ENCODE results near the gene GADD45A. TPM values are rescaled to one million over a fixed set of nuclear protein-coding genes. Genes with fewer than 3 reads are reported as not detected.

GADD45A gene
- total and polyA plus RNA-seq, 9 of the 15 experiments (the other 6 are each of a cell fraction or from before 2014, with no cell fraction given) = 21.3 to 156 (median 62.1) TPM

- no peak; the same call in 1 of the 2 replicates for TF ChIP-seq ZBTB49 (CRISPR knock-in tag; IDR thresholded peaks at IDR 0.05; ENCODE audit: borderline replicate concordance)
- no peak for TF ChIP-seq ZNF449 (CRISPR knock-in tag; IDR thresholded peaks at IDR 0.05)
- no peak for TF ChIP-seq RAD51 (IDR thresholded peaks at IDR 0.05; ENCODE audit: borderline replicate concordance, low read depth)
- peak; percentile 78 for TF ChIP-seq NBN (IDR thresholded peaks at IDR 0.05; ENCODE audit: low read depth)
- peak; percentile 44 for TF ChIP-seq RBBP5 (IDR thresholded peaks at IDR 0.05; ENCODE audit: borderline replicate concordance, insufficient read depth, low read length, poor library complexity, severe bottlenecking)
- no peak for TF ChIP-seq SMAD2 (IDR thresholded peaks at IDR 0.05; ENCODE audit: low read depth, low read length)
- no peak for TF ChIP-seq ZNF347 (CRISPR knock-in tag; IDR thresholded peaks at IDR 0.05; ENCODE audit: low read depth)
- no peak for TF ChIP-seq ZBED1 (IDR thresholded peaks at IDR 0.05)
- no peak for TF ChIP-seq STAG1 (CRISPR knock-in tag; IDR thresholded peaks at IDR 0.05; ENCODE audit: borderline replicate concordance)
- no peak for TF ChIP-seq ZFP30 (CRISPR knock-in tag; IDR thresholded peaks at IDR 0.05; ENCODE audit: borderline replicate concordance)
- no peak for TF ChIP-seq ID3 (CRISPR knock-in tag; IDR thresholded peaks at IDR 0.05)
- TF ChIP-seq ID3 (tag; IDR thresholded peaks at IDR 0.05) = peak; percentile 67
- peak; percentile 62 for TF ChIP-seq BRD9 (IDR thresholded peaks at IDR 0.05; ENCODE audit: low read depth, partially characterized antibody)
- TF ChIP-seq ZNF507 (tag; conservative IDR thresholded peaks at IDR 0.05) = no peak
- no peak for TF ChIP-seq RBM17 (IDR thresholded peaks at IDR 0.05; ENCODE audit: borderline replicate concordance, low read depth, low read length)
- no peak for TF ChIP-seq HMG20B (CRISPR knock-in tag; IDR thresholded peaks at IDR 0.05)
- peak; percentile 24 for TF ChIP-seq E2F8 (IDR thresholded peaks at IDR 0.05; ENCODE audit: low read depth, partially characterized antibody)
Observed at GRCh38 chr1:67686267-67687197, 1.5 kb downstream of the GADD45A start (continued).
